ENCODE measurements around the gene CDCP1.

CDCP1 gene

GRCh38 chr3:45033791-45034190, 112.4 kb downstream of the CDCP1 start:
- ChIA-PET CTCF (interaction anchor here (0.6 to 18.9 kb wide), 9 partner anchors 10 to 677 kb away, joined by 3 to 621 read pairs (median 5); no protein-coding TSS in a partner anchor), POLR2A (no interaction called here)
- no peak overlapping the region for H3K4me3 ChIP-seq (ENCODE audit: low read depth, low read length)
- no peak for TF ChIP-seq CTCF (IDR thresholded peaks at IDR 0.05; ENCODE audit: insufficient read depth, low read length, missing control alignments)
- no peak for DNase-seq (ENCODE audit: low read depth, low spot score)
